Activated naive CD4-positive, alpha-beta T cell treated with anti-CD3 and anti-CD28 coated beads for 36 hours (primary cell): Measurements from ENCODE around the gene RPL13A. TPM values are rescaled to one million over a fixed set of nuclear protein-coding genes. Genes with fewer than 3 reads are reported as not detected.
"Not testable (repeated sequence)": the region's sequence is repeated elsewhere in the genome, so short reads cannot be mapped to it uniquely, and the experiment has no call there.

Source experiments
- CTCF ChIA-PET: fragments of 350-600 bp; sonication (Branson Sonifier 250); formaldehyde crosslinking; loops from one replicate; lab custom pipeline; 2021; ENCODE audit warnings: antibody characterized with exemption; lab: Charles Lee
- DNase-seq: peaks from one replicate; pipeline ENCODE4 v3.0.0-alpha.2; 2020
- H3K27ac Mint-ChIP-seq: one replicate; pipeline ENCODE4 v1.8.0; 2021; ENCODE audit warnings: mild to moderate bottlenecking, mixed read lengths
- H3K27me3 Mint-ChIP-seq: one replicate; pipeline ENCODE4 v1.8.0; 2021; ENCODE audit warnings: low read depth, mixed read lengths
- H3K36me3 Mint-ChIP-seq: one replicate; pipeline ENCODE4 v1.8.0; 2021; ENCODE audit warnings: low read depth, mixed read lengths
- H3K4me1 Mint-ChIP-seq: one replicate; pipeline ENCODE4 v1.8.0; 2021; ENCODE audit warnings: low read depth, mixed read lengths
- H3K4me3 Mint-ChIP-seq: one replicate; pipeline ENCODE4 v1.8.0; 2021; ENCODE audit warnings: mild to moderate bottlenecking, moderate library complexity, mixed read lengths
- H3K9me3 Mint-ChIP-seq: one replicate; pipeline ENCODE4 v1.8.0; 2021; ENCODE audit warnings: mixed read lengths
- intact Hi-C: fragments of 100-400 bp; cut with micrococcal nuclease; formaldehyde crosslinking; loops from one replicate; pipeline ENCODE4 v1.15.1; 2023
- total RNA-seq, 2 experiments: library from RNA; stranded (reverse); gene quantifications; one replicate each; pipeline ENCODE4 v1.2.3, GENCODE V29; 2021

The RPL13A gene
- 1,000 to 10,000 TPM; 4,441 to 4,607 TPM for total RNA-seq

- intact Hi-C loops, result loop anchor here (1.0 to 2.0 kb wide), 4 partner anchors 9 to 153 kb away; partner anchors contain the start of genes ALDH16A1, RPS11 and RRAS
- Mint-ChIP-seq H3K4me1 (peaks cover 28% of the 10 kb centered on the region), H3K9me3 (no peaks in the 10 kb centered on the region)
Measured at GRCh38 chr19:49487277-49488045, at the start of gene RPL13A. Gene RPL13A (plus strand): TSS chr19:49487608. CDS start chr19:49487630, 22 bp downstream.

GRCh38 chr19:49438261-49438660 lies 49.1 kb upstream of the RPL13A start:
- Mint-ChIP-seq H3K27me3 (peaks cover 88% of the 10 kb centered on the region), H3K9me3 (no peaks in the 10 kb centered on the region)

More at GRCh38 chr19:49487277-49488045, at the start of gene RPL13A:
- Mint-ChIP-seq H3K4me3 (peak within 1 kb of the TSS; percentile 99), H3K27me3 (no peaks in the 10 kb centered on the region), H3K27ac (peak within 1 kb of the TSS; percentile 95), H3K36me3 (peaks cover 47% of the 10 kb centered on the region)
- DNase-seq, result peak; percentile 100
- CTCF ChIA-PET, result interaction anchor here (1.3 kb wide), 1 partner anchor 11 kb away, joined by 5 read pairs; no protein-coding TSS in a partner anchor

GRCh38 chr19:49439836-49440235 lies 47.6 kb upstream of the RPL13A start:
- CTCF ChIA-PET, result interaction anchor here (1.1 to 1.6 kb wide), 2 partner anchors 22 to 49 kb away, joined by 3 read pairs; no protein-coding TSS in a partner anchor
- intact Hi-C loops, result no loop called here
- peaks cover 27% of the 10 kb centered on the region for H3K4me1 Mint-ChIP-seq
- peaks cover 74% of the 10 kb centered on the region for H3K27me3 Mint-ChIP-seq
- no peak overlapping the region for H3K27ac Mint-ChIP-seq
- no peak overlapping the region for H3K4me3 Mint-ChIP-seq
- no peaks in the 10 kb centered on the region for H3K36me3 Mint-ChIP-seq
- no peak for DNase-seq
- no peaks in the 10 kb centered on the region for H3K9me3 Mint-ChIP-seq

More at GRCh38 chr19:49438261-49438660, 49.1 kb upstream of the RPL13A start:
- CTCF ChIA-PET, result no interaction called here
- Mint-ChIP-seq H3K36me3 (no peaks in the 10 kb centered on the region), H3K27ac (no peak overlapping the region), H3K4me1 (peaks cover 25% of the 10 kb centered on the region), H3K4me3 (no peak overlapping the region)
- intact Hi-C loops, result no loop called here
- no peak for DNase-seq

GRCh38 chr19:49440439-49441209 lies 46.8 kb upstream of the RPL13A start:
- intact Hi-C loops, result no loop called here
- no peak for DNase-seq
- Mint-ChIP-seq H3K27ac (no peak overlapping the region), H3K4me3 (peak overlapping the region; percentile 29), H3K27me3 (peaks cover 66% of the 10 kb centered on the region), H3K36me3 (no peaks in the 10 kb centered on the region), H3K9me3 (no peaks in the 10 kb centered on the region), H3K4me1 (peaks cover 27% of the 10 kb centered on the region)
- CTCF ChIA-PET, result interaction anchor here (1.1 to 1.6 kb wide), 2 partner anchors 23 to 50 kb away, joined by 3 read pairs; no protein-coding TSS in a partner anchor

GRCh38 chr19:49441210-49441959 lies 46.0 kb upstream of the RPL13A start, which contains the start of gene SLC17A7:
Gene SLC17A7 (minus strand): TSS chr19:49441527. CDS start chr19:49441379, 148 bp downstream.
- Mint-ChIP-seq H3K4me3 (peak within 1 kb of the TSS; percentile 75), H3K4me1 (peaks cover 25% of the 10 kb centered on the region), H3K27ac (no peak within 1 kb of the TSS), H3K9me3 (no peaks in the 10 kb centered on the region), H3K27me3 (peaks cover 59% of the 10 kb centered on the region), H3K36me3 (no peaks in the 10 kb centered on the region)
- CTCF ChIA-PET, result interaction anchor here (0.8 to 0.9 kb wide), 3 partner anchors 32 to 49 kb away, joined by 3 to 4 read pairs (median 3); no protein-coding TSS in a partner anchor
- intact Hi-C loops, result no loop called here
- DNase-seq, result peak; percentile 47

GRCh38 chr19:49441960-49442350 lies 45.5 kb upstream of the RPL13A start:
- Mint-ChIP-seq H3K4me1 (peaks cover 22% of the 10 kb centered on the region), H3K9me3 (no peaks in the 10 kb centered on the region), H3K4me3 (peak overlapping the region; percentile 75), H3K27me3 (peaks cover 53% of the 10 kb centered on the region), H3K27ac (no peak overlapping the region), H3K36me3 (peaks cover 3% of the 10 kb centered on the region)
- no peak for DNase-seq
- intact Hi-C loops, result no loop called here
- CTCF ChIA-PET, result interaction anchor here (0.8 to 0.9 kb wide), 3 partner anchors 33 to 49 kb away, joined by 3 to 4 read pairs (median 3); no protein-coding TSS in a partner anchor

GRCh38 chr19:49442354-49442753 lies 45.1 kb upstream of the RPL13A start:
- H3K36me3 Mint-ChIP-seq, result peaks cover 3% of the 10 kb centered on the region
- H3K27ac Mint-ChIP-seq, result no peak overlapping the region
- peak overlapping the region; percentile 75 for H3K4me3 Mint-ChIP-seq
- CTCF ChIA-PET, result interaction anchor here (0.8 to 1.3 kb wide), 3 partner anchors 33 to 51 kb away, joined by 3 to 12 read pairs (median 4); no protein-coding TSS in a partner anchor
- H3K9me3 Mint-ChIP-seq, result no peaks in the 10 kb centered on the region
- intact Hi-C loops, result no loop called here
- H3K4me1 Mint-ChIP-seq, result peaks cover 22% of the 10 kb centered on the region
- DNase-seq, result peak; percentile 33
- H3K27me3 Mint-ChIP-seq, result peaks cover 49% of the 10 kb centered on the region

GRCh38 chr19:49442771-49443365 lies 44.5 kb upstream of the RPL13A start:
- Mint-ChIP-seq H3K27me3 (peaks cover 44% of the 10 kb centered on the region), H3K9me3 (no peaks in the 10 kb centered on the region), H3K4me1 (peaks cover 22% of the 10 kb centered on the region), H3K27ac (no peak overlapping the region), H3K4me3 (peak overlapping the region; percentile 75), H3K36me3 (peaks cover 6% of the 10 kb centered on the region)
- CTCF ChIA-PET, result interaction anchor here (0.6 to 1.3 kb wide), 3 partner anchors 8 to 51 kb away, joined by 3 to 12 read pairs (median 3); no protein-coding TSS in a partner anchor
- intact Hi-C loops, result loop anchor here (1.0 kb wide), 7 partner anchors 8 to 217 kb away; partner anchors contain the start of genes FLT3LG and PIH1D1
- DNase-seq, result peak; percentile 70

- H3K36me3 Mint-ChIP-seq, result peaks cover 10% of the 10 kb centered on the region
- DNase-seq, result peak; percentile 96
- H3K4me3 Mint-ChIP-seq, result peak overlapping the region; percentile 75
- peaks cover 23% of the 10 kb centered on the region for H3K4me1 Mint-ChIP-seq
- no peaks in the 10 kb centered on the region for H3K9me3 Mint-ChIP-seq
- CTCF ChIA-PET, result interaction anchor here (0.6 to 1.6 kb wide), 7 partner anchors 9 to 637 kb away, joined by 3 to 12 read pairs (median 4); no protein-coding TSS in a partner anchor
- H3K27ac Mint-ChIP-seq, result peak overlapping the region; percentile 72
- intact Hi-C loops, result loop anchor here (1.0 kb wide), 7 partner anchors 8 to 217 kb away; partner anchors contain the start of genes FLT3LG and PIH1D1
- peaks cover 38% of the 10 kb centered on the region for H3K27me3 Mint-ChIP-seq
Measured at GRCh38 chr19:49443366-49444099, 43.9 kb upstream of the RPL13A start.

- intact Hi-C loops, DNase-seq, H3K9me3 Mint-ChIP-seq: not testable (repeated sequence)
- H3K36me3 Mint-ChIP-seq, result peaks cover 12% of the 10 kb centered on the region
- H3K27me3 Mint-ChIP-seq, result peaks cover 31% of the 10 kb centered on the region
- H3K27ac Mint-ChIP-seq, result peak overlapping the region; percentile 8
- CTCF ChIA-PET, result interaction anchor here (0.6 to 1.6 kb wide), 6 partner anchors 50 to 637 kb away, joined by 3 to 6 read pairs (median 4); no protein-coding TSS in a partner anchor
- peak overlapping the region; percentile 75 for H3K4me3 Mint-ChIP-seq
- H3K4me1 Mint-ChIP-seq, result peaks cover 27% of the 10 kb centered on the region
Measured at GRCh38 chr19:49444100-49444700, 43.2 kb upstream of the RPL13A start.
